Hepatic stellate cell (primary cell): Measurements from ENCODE around the gene LMAN1L.
A peak's percentile ranks its signal among the peaks of the same experiment; 100 is the strongest.

ENCODE experiments used
- DNase-seq: peaks from one replicate; pipeline ENCODE4 v3.0.0; 2011; ENCODE audit warnings: low spot score

LMAN1L gene

DNA sequence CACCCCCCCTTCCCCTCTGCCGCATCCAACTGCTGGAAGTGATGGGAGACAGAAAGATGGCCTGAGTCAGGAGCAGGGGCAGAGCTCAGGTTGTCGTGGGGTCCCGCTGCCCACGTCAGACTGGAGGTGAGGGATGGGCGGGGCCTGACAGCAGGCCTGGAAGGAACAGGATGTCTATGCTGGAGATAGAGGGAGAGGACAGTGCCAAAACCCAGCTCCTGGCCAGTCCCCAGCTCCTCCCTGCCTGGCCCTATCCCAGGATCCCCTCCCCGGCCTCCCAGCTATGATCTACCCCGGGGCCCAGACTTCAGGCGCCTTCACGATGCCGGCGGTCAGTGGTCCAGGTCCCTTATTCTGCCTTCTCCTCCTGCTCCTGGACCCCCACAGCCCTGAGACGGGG, at the start of gene LMAN1L:
Gene LMAN1L, plus strand, starts transcription at position 303 of the 400 bp plus-strand sequence. Its CDS starts 20 bp downstream, at position 323.
- DNase-seq = no peak

GRCh38 chr15:74763416-74763815, 49.2 kb upstream of the LMAN1L start:
- no peak for DNase-seq

DNA sequence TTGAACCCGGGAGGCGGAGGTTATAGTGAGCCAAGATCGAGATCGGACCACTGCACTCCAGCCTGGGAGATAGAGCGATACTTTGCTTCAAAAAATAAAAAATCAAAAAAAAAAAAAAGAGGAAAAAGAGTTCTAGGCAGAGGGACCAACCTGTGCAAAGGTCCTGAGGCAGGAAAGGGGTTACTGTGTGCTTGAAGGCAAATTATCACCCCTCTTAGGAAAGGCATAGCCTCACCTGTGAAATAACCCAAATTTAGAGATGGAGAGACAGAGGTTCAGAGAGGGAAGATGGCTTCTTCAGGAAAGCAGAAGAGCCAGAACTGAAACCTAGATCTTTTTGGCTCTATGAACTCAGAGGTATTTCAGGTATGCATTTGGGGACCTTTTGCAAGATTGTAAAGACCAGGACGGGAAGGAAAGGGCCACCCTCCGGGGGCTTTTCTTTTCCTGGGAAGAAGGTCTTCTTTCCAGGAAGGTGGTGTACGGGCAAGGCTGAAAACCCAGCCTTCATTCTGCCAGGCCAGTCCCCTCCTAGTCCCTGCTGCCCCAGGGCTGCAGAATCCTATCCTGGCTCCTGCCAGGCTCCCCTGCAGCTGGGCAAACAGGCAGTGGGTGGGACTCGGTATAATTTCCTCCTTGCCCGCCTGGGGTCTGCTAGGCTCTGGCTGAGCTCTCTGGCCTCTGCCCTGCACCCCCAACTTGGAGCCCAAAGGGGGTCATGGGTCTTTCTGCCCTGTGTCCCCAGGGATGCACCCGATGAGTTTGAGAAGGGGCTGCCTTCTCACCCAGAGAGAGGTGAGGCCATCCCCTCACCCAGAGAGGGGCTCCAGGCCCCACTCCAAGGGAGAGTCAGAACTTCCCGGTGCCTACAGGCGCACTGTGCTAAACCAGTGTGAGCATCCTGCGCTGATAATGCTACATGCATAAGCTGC, 45.2 kb upstream of the LMAN1L start:
- DNase-seq = no peak

DNA sequence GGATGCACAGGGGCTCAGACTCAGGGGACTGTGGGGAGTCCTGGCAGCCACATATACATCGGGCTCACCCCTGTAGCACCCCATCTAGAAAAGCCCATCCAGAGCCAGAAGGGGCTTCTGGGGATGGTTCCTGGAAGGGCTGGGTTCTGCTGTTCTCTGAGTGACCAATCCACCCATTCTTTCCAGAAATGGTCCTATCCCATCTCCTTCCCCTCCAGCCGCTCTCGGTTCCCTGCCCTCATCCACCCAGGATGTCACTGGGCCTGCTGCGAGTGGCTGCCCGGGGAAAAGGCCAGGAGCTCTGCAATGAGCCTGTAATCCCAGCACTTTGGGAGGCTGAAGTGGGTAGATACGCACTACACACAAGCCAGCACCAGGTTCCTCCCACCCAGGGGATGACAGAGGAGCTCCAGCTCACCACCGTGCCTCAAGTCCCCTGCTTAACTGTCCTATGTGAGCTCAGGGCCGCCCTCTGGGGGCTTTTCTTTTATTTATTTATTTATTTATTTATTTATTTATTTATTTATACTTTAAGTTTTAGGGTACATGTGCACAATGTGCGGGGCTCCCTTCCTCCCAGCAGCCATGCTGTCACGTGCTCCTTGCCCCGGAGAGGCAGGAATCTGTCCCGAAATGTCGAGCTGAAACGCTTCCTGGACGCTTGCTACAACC, 44.4 kb upstream of the LMAN1L start:
- no peak for DNase-seq

DNA sequence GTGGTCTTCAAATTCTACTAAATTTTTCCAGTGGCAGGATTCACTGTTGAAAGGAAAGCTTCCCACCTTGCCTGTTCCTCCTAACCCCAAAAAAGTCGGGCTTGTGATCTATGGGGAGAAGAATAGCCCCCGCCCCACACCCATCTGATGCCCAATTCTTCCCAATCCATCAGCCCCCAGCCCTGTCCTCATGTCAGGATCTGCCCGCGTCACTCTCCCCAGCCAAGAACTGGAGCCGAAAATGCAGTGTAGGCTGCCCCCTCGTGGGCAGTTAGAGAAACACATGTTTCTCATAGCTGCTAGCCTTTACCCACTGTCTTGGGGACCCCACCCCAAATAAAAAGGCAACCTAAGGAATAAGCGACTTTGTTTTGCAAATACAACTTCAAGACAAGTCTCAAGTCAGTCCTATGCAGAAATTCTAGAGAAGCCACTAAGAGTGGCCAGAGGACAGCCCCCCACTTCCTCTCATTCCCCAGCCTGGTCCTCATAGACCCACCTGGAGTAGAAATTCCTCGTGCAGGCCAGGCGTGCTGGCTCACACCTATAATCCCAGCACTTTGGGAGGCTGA, 43.8 kb upstream of the LMAN1L start:
- DNase-seq = peak; percentile 81

- no peak for DNase-seq
These were observed 43.1 kb upstream of the LMAN1L start for GRCh38 chr15:74769463-74770025.

GRCh38 chr15:74770211-74770903, 42.3 kb upstream of the LMAN1L start:
- no peak for DNase-seq

DNA sequence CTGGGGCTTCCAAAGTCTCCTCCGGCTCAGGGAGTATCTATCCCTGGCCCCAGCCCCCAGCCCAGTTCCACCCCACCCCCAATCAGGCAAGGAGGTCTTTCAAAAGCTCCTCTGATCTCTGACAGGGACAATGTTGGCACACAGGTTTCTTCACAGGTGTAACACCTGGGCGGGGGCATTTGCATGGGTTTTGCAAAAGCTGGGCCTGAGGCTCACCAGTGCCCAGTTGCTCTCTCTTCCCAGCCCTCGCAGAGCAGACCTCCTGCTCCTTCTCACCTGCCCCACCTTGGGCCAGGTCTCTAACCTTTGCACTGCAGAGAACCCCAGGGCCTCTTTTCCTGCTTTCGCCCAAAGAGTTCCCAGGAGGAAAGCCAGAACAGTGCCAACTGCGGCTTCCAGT, 39.3 kb upstream of the LMAN1L start:
- no peak for DNase-seq

GRCh38 chr15:74773731-74774252, 38.8 kb upstream of the LMAN1L start:
- no peak for DNase-seq

DNA sequence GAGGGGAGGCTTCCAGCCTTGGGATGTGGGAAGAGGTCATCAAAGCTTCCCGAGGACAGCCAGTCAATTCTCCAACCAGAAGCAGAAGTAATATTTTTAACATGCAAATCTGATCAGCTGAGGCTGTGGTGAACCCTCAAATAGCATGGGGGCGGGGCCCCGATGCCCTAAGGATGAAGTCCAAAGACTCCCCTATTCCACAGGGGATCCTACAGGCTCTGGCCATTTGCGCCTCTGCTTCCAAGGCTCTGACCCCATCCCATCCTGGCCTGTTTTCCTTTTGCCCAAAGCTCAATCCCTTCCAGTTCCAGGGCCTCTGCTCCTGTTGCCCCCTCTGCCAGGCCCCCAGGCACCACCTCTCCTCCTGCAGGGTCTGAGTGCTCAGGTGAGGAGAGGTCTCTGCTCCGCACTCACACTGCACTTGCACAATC, 37.5 kb upstream of the LMAN1L start:
- no peak for DNase-seq

DNA sequence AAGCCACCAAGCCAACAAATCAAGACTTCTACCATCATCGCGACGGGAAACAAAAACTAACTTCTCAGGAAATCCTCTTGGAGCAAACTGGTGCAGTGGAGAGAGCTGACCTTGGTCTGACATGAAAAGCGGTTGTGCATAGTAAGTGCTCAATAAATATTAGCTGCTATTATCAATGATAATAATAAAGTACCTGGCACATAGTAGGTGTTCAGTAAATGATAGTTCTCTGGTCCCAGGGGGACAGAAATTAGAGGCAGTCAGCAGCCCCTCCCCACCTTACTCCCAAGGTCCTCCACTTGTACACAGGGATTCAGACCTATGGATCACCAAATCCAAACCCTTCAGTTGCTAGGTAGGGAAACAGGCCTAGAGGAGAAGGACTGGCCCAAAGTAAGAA, 36.7 kb upstream of the LMAN1L start:
- no peak for DNase-seq

DNA sequence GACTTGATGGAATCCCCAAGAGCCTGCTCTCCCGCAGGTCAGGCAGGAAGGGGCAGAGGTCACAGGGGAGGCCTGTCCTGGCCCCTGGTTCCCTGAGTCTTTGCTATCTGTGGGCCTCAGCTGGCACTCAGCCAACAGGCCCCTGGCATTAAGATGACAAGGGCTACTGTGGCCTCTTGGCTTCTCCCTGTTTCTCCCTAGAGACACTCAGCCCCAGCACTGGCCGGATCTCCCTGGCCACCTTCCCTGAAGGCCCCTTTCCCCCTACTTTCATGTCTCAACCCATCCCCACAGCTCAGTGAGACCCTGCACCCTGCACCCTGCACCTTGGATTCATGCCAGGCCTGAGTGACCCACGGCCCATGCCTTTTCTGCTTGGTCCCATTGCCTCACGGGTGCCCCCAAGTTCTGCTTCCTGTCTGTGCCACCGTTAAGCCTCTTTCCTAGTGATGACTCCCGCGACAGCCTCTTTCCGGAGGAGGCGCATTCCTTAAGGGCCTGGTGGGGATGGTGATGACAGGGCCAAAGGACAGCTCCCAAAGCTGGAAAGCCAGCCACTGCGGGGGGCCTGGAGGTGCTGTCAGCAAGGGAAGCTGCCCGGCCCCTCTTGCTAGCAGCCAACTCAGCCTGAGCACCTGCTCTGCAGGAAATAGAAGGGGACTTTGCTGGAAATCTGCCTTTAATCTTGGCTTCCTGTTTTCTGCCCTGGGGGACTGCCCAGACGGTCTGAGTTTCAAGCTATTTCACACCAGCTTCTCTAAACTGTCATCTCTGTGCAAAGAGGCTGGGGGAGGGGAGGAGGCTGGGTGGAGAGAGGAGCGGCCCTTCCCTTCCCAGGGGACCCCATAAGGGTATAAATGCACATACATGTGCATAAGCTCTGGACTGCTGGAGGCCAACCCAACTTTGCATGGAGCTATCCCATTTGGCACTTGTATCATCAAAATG, 35.5 kb upstream of the LMAN1L start:
- peak; percentile 67 for DNase-seq

GRCh38 chr15:74777769-74778598, 34.7 kb upstream of the LMAN1L start:
- no peak for DNase-seq

DNA sequence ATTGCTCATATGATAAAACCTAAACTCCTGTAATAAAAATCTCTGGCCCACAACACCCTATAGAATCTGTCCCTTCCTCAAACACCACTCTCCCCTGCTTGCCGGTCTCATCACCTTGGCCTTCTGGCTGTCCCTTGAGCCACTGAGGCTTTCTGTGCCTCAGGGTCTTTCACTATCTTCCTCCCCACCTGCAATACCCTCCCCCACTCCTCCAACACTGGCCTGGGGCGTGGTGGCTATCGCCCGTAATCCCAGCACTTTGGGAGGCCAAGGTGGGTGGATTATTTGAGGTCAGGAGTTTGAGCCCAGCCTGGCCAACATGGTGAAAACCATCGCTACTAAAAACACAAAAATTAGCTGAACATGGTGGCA, 34.0 kb upstream of the LMAN1L start:
- DNase-seq = no peak

DNA sequence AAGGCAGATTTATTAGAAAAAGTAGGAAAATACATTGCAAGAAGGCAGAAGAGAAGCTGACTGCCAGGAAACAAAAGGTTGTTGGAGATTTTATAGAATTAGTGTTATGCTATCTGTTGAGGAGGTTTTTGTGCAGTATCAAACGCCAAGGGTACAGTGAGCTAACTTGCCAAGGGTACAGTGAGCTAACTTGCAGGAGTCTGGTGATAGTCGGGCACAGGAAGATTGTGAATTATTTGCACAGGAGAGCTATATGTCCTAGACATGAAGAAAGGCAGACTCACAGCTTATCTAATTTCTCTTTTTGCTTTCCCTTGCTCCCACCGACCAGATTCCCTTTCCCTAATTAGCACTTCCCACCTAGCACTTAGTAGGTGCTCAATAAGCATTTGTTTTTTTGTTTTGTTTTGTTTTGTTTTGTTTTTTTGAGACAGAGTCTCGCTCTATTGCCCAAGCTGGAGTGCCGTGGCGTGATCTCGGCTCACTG, 33.4 kb upstream of the LMAN1L start:
- no peak for DNase-seq

- DNase-seq = no peak
These were observed 31.9 kb upstream of the LMAN1L start for GRCh38 chr15:74780523-74781430.

DNA sequence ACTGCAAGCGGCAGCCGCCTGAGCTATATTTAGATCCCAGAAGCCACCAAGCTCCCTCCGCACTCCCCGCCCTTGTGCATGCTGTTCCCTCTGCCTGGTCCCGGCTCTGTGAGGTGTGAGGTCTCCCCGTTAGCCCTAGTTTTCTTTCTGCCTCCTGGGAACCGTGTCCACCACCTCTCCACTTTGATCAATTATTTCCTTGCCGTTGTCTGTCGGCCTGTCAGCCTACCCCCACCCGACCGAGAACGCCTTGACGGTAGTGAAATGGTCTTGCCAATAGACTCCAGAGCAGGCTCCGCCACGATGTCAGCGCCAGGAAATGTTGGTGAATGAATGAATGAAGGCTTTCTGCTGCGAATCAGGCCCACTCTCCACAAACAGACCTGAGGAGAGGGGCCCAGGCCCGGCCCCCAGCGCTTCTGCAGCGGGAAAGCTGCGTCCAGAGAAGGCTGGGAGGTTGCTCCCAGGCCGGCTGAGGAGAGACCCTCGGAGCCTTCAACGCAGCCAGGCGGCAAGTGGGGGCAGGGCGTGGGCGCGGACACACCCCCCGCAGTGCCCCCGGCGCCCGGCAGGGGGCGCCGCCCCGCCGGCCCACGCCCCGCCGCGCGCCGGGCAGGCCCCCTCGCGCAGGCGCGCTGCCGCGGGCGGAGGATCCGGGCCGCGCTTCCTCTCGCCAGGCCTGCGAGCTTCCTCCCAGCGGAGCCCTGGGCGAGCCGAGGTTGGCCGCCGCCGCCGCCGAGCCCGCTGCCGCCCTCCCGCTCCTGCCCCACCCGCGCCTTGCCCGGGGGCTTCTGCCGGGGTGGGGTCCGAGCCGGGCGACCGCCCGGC, 31.0 kb upstream of the LMAN1L start, which contains the start of gene CSK:
Gene CSK, plus strand, starts transcription at position 650 of the 828 bp plus-strand sequence. CDS start 16,218 bp downstream, outside the sequence.
- DNase-seq = peak; percentile 93
